Stimulated activated naive CD4-positive, alpha-beta T cell (primary cell): Measurements from ENCODE around the gene LRRC23.
"Not testable (repeated sequence)": the region's sequence is repeated elsewhere in the genome, so short reads cannot be mapped to it uniquely, and the experiment has no call there.

Experiments used
- DNase-seq, 6 experiments: peaks; one replicate each; lab custom pipeline; 2025; lab: John Stamatoyannopoulos, UW

LRRC23 gene

DNA sequence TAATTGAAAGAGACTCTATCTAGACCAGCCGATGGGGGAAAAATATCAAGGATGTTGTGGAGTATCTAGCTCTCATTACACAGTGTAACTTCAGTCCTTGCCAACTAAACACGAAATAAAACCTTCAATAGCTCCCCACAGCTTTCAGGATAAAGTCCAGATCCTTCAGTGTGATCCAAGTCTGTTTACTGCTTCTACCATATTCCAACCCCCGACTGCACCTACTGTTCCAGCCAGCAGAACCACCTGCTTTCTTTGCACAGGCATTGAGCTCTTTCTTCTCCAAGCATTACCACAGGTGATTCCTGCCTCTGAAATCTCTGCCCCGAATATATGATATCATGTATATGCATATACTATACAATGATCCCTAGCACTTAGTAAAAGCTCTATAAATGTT, 2.2 kb upstream of the LRRC23 start:
- DNase-seq, result no peak

GRCh38 chr12:6903722-6904121, 900 bp upstream of the LRRC23 start:
- DNase-seq, result no peak

DNA sequence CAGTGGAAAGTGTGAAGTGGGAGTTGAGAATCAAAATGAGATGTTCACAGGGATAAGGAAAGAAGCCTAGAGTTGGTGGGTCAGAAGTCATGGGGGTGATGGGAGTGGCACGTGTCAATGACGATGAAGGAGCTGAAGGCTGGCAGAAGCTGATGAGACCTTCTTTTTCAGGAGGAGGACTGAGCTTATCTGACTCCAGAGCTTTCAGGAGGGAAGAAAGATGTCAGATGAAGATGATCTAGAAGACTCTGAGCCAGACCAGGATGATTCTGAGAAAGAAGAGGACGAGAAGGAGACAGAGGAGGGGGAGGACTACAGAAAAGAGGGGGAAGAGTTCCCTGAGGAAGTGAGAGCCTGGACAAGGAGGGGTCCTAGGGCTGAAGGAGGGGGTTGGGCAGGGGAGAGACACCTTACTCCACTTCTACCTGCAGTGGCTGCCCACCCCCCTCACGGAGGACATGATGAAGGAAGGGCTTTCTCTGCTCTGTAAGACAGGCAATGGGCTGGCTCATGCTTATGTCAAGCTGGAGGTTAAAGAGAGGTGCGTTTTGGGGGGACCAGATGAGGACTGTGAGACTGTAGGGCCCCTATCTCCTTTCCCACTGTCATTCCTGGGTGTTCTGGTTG, 905 bp downstream of the LRRC23 start:
- DNase-seq, result no peak

- not testable (repeated sequence) for DNase-seq
Measured at GRCh38 chr12:6908141-6908540, 3.5 kb downstream of the LRRC23 start.

DNA sequence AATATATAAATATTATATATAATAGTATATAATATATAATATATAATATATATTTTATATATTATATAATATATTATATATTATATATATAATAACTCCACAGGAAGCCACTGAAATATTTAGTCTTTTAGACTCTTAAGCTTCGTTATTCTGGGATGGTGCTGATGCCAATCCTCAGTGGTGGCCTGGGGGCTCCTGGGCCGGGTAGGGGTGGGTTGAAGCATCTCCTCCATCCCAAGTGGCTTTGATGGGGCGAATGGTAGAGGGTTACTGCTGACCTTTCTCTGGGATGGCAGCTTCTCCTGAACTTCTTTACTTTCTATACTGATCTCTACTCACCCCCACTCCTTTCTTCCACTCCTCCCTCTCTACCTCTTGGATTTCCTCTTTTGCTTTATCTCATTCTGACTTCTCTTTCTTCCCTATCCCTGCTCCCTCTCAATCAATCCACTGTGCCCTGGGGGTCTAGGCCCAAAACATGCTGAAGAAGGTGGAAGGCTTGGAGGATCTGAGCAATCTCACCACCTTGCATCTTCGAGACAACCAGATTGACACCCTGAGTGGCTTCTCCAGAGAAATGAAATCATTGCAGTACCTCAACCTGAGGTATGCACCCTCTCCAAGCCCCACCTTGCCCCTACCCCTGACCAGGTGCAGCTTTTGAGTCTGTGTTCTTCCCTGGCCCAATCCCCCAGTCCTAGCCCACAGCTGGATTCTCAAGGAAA, 5.0 kb downstream of the LRRC23 start:
- DNase-seq, result no peak

DNA sequence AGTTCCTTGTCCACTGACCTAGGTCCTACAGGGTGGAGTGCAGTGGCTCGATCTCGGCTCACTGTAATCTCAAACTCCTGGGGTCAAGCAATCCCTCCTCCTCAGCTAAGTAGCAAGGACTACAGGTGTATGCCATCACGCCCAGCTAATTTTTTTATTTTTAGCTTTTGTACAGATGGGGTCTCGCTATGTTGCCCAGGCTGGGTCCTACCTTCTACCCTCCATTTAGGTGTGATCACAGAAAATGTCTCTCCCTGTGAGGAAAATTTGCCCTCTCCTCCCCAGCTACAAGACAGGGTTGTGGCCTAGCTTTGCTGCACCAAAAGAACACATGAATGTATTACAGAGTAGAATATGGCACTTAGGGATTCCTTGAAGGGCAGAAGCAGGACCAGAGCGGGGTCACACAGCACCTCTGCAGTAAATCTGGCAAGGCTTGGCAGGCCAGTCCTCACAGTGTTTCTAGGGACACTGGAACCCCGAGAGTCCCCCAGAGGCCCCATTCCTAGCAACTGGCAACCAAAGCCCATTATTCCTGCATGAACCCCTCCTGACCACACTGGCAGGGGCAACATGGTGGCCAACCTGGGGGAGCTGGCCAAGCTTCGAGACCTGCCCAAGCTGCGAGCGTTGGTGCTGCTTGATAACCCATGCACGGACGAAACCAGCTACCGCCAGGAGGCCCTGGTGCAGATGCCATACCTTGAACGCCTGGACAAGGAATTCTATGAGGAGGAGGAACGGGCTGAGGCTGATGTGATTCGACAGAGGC, 7.7 kb downstream of the LRRC23 start:
- DNase-seq, result no peak

DNA sequence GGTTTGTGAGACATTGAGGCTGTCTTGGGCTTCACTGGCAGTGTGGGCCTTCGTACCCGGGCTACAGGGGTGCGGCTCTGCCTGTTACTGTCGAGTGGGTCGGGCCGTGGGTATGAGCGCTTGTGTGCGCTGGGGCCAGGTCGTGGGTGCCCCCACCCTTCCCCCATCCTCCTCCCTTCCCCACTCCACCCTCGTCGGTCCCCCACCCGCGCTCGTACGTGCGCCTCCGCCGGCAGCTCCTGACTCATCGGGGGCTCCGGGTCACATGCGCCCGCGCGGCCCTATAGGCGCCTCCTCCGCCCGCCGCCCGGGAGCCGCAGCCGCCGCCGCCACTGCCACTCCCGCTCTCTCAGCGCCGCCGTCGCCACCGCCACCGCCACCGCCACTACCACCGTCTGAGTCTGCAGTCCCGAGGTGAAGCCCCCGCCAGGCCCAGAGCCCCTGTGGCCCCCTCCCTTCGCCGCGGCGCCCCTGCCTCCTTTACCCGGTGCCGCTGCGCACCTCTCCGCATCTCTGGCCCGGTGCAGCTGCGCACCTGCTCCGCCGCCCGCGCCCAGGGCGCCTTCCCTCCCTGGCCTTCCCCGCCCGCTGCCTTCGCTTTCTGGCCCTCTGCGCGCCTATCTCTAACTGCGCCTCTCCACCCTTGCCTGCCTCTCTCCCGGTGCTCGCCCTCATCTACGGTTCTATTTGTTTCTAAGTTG, 9.8 kb downstream of the LRRC23 start, which contains the start of gene ENO2:
TSS of gene ENO2 (plus strand) at position 335 of the 701 bp plus-strand sequence. CDS start 1,253 bp downstream, outside the sequence.
- DNase-seq, result peak; percentile 73 to 83 (median 79)

DNA sequence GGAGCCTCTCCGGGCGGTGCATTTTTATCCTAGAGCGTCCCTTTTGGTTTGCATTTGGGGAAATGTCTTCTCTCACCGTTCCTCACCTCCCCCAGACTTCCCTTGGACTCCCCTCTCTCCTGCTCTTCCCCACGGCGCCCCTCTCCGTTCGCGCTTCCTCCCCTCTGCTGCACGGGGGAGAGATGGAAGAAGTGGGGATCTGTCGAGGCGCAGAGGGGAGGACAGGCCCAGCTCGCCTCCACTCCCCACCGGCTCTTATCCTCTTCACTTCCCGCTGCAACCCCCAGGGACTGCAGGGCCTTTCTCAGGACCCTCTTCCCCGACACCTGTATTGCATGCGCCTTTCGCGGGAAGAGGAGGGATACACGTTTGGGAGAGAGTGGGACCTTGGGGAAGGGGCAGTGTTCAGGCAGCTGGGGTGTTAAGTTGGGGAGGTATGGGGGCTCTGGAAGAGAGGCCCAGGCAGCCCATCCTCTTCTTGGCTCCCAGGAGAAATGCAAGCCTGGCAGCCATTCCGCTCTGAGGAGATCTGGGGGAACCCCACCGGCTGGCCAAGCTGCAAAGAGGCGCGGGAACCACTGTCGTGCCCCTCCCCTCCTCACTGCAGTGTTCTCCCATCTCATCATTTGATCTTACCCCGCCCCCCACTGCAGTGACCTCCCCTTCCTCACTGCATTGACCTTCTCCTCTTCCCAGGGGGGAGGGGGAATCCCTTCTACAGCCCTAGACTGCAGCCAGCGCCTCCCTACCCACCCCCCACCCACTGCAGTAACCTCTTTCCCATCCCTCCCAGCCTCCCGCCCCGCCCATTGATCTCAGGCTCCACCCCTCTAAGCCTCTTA, 10.5 kb downstream of the LRRC23 start:
- no peak for DNase-seq

DNA sequence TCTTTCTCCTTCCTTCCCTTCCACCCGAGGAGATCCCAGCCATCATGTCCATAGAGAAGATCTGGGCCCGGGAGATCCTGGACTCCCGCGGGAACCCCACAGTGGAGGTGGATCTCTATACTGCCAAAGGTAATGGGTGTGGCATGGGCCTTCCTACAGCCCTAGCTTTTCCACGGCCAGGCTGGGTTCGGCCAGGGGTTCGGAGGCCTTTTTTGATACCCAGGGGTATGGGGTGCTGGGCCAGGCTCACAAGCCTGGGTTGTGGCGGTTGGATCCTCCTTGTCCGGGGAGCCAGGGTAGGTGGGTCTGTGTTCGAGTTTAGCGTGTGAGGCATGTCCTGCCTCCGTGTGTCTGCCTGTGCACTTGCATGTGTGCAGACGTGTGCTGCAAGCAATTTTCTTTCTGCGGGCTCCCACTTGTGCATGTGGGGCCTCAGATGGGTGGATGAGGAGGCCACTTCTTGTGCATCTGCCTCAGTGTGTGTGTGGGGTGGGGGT, 11.2 kb downstream of the LRRC23 start:
- DNase-seq, result no peak

DNA sequence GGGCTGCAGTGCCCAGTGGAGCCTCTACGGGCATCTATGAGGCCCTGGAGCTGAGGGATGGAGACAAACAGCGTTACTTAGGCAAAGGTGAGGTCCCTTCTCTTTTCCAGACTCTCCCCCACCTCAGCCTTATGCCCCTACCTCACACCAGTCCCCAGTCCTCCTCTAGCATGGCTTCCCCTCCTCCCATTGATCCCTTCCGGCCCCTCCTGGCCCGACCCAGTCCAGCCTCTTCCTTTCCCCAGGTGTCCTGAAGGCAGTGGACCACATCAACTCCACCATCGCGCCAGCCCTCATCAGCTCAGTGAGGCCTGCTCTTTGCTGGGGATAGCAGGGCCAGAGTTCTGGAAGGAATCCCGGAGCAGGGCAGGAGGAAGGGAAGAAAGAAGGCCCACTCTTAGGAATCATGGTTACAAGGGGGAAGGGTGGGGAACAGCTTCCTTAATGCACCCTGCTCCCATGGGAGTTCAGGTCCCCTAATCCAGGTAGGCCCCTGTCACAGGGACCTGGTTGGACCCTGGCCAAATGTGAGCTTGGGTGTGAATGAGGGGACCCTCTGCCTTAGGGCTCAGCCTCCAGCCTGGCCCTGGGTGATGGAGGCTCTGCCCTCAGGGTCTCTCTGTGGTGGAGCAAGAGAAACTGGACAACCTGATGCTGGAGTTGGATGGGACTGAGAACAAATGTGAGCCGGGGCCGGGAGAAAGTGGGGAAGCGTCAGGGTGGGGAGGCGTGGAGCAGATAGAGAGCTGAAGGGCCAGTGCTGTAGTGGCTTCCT, 12.0 kb downstream of the LRRC23 start:
- no peak for DNase-seq

GRCh38 chr12:6917491-6918231, 13.0 kb downstream of the LRRC23 start:
- DNase-seq, result no peak

GRCh38 chr12:6919588-6919987, 15.0 kb downstream of the LRRC23 start:
- no peak for DNase-seq

DNA sequence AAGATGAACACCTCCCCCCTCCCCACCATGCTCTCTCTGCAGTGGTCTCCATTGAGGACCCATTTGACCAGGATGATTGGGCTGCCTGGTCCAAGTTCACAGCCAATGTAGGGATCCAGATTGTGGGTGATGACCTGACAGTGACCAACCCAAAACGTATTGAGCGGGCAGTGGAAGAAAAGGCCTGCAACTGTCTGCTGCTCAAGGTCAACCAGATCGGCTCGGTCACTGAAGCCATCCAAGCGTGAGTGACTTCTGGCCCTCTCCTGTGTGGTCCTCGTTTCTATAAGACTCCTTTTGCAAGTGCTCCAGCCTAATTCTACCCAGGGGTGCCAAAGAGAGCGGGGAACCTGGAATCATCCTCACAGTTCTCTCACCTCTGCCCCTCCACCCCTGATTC, 16.9 kb downstream of the LRRC23 start:
- DNase-seq, result no peak

DNA sequence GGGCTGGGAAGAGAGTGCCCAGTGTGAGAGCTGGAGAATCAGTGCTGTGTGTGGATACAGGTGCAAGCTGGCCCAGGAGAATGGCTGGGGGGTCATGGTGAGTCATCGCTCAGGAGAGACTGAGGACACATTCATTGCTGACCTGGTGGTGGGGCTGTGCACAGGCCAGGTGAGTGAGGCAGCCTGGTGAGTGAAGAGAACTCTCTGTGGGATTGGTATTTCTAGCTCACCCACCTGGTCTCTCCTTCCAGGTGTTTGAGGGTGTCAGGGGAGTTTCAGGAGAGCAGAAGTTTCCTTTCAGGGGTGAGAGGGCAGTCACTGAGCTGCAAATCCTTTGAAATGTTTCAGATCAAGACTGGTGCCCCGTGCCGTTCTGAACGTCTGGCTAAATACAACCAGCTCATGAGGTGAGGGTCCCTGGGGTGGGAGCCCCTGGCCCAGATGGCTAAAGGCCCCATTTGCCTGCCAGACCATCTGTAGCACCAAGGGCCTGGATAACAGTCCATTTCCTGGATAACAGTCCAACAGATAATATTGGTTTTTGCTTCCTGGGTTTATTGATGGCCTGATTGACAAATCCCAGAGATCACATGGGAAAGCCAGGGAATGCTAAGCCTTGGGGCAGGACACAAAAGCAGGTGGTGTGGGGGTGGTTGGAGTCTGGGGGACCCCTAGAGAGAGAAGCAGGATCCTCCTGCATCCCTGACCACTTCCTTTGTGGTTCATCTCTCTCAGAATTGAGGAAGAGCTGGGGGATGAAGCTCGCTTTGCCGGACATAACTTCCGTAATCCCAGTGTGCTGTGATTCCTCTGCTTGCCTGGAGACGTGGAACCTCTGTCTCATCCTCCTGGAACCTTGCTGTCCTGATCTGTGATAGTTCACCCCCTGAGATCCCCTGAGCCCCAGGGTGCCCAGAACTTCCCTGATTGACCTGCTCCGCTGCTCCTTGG, 17.6 kb downstream of the LRRC23 start:
- no peak for DNase-seq

- DNase-seq, result no peak
Measured at GRCh38 chr12:6923003-6923732, 18.5 kb downstream of the LRRC23 start.

DNA sequence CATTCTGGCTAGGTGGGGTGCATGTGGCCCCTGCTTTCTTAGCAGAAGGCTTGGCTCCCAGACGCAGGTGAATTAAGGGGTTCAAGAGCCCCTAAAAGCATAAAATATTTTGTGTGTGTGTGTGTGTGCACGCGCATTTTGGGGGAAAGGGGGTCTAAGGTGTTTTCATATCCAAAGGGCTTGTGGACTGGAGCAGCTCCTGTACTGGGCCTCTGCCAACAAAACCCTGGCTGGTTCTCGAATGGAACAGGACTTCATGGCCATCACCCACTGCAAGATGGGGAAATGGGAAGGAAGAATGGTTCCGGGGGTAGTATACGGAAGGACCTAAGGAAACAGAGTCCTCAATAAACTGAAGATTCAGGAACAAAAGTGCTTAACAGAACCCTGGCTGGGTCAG, 19.2 kb downstream of the LRRC23 start:
- DNase-seq, result no peak

GRCh38 chr12:6925239-6925539, 20.6 kb downstream of the LRRC23 start:
- no peak for DNase-seq
